RWPE1 (cell line): ENCODE measurements around the gene GAS7.

ENCODE experiments used
- CTCF ChIA-PET: fragments of 350-600 bp; sonication (Branson Sonifier 250); formaldehyde crosslinking; extraction: SDS; loops from one replicate; lab custom pipeline; 2021; lab: Yijun Ruan, JAX
- POLR2A ChIA-PET: fragments of 400-600 bp; formaldehyde crosslinking; extraction: SDS; loops from one replicate; lab custom pipeline; 2020; ENCODE audit warnings: antibody characterized with exemption; ENCODE audit not compliant: low non-redundant PET; lab: Yijun Ruan, JAX
- DNase-seq: peaks from one replicate; pipeline ENCODE4 v3.0.0; 2012; ENCODE audit warnings: low spot score
- H3K27ac ChIP-seq: fragments of 450-650 bp; 2 replicates; pipeline ENCODE4 v1.5.1; 2017
- CTCF ChIP-seq: fragments of 450-650 bp; conservative IDR thresholded peaks from 2 replicates; pipeline ENCODE4 v1.5.1; 2017; ENCODE audit warnings: low read depth, mild to moderate bottlenecking

GAS7 gene

GRCh38 chr17:10114931-10115535 is 83.4 kb downstream of the GAS7 start:
- peak overlapping the region; percentile 98 for H3K27ac ChIP-seq
- peak; percentile 86 for DNase-seq
- ChIA-PET POLR2A (no interaction called here), CTCF (interaction anchor here (0.6 to 0.8 kb wide), 3 partner anchors 61 to 454 kb away, joined by 3 to 5 read pairs (median 4); no protein-coding TSS in a partner anchor)
- TF ChIP-seq CTCF = no peak

GRCh38 chr17:10112962-10113361 is 85.4 kb downstream of the GAS7 start:
- TF ChIP-seq CTCF = no peak
- no peak overlapping the region for H3K27ac ChIP-seq
- no peak for DNase-seq
- CTCF ChIA-PET = no interaction called here
- POLR2A ChIA-PET = no interaction called here

GRCh38 chr17:10111907-10112452 is 86.4 kb downstream of the GAS7 start:
- TF ChIP-seq CTCF = no peak
- POLR2A ChIA-PET = no interaction called here
- CTCF ChIA-PET = no interaction called here
- no peak for DNase-seq
- H3K27ac ChIP-seq = no peak overlapping the region

GRCh38 chr17:10109146-10109545 is 89.3 kb downstream of the GAS7 start:
- POLR2A ChIA-PET = no interaction called here
- CTCF ChIA-PET = no interaction called here
- no peak for DNase-seq
- no peak overlapping the region for H3K27ac ChIP-seq
- no peak for TF ChIP-seq CTCF

- ChIA-PET POLR2A (no interaction called here), CTCF (no interaction called here)
- H3K27ac ChIP-seq = no peak overlapping the region
- no peak for TF ChIP-seq CTCF
- no peak for DNase-seq
Measured at GRCh38 chr17:10107316-10108165, 90.9 kb downstream of the GAS7 start.

- ChIA-PET POLR2A (no interaction called here), CTCF (no interaction called here)
- peak overlapping the region; percentile 69 for H3K27ac ChIP-seq
- no peak for TF ChIP-seq CTCF
- DNase-seq = no peak
Measured at GRCh38 chr17:10106067-10106466, 92.3 kb downstream of the GAS7 start.
